Testis (tissue), 2 donors: ENCODE measurements around the gene CBX2.

ENCODE experiments used
- CTCF ChIP-seq, 3 experiments: fragments of 450-650 bp in 2 of 3; fragments of 200-600 bp in 1 of 3; sonication (generic) in 1 of 3; IDR thresholded peaks; one replicate each; pipeline ENCODE4 v1.5.1; 2016 to 2019; ENCODE audit warnings: antibody characterized with exemption in 3 of 3, mild to moderate bottlenecking in 2 of 3, moderate library complexity in 1 of 3
- POLR2A ChIP-seq: fragments of 450-650 bp; IDR thresholded peaks from one replicate; pipeline ENCODE4 v1.6.1; 2017; ENCODE audit warnings: antibody characterized with exemption, mild to moderate bottlenecking, moderate library complexity

- no peak for TF ChIP-seq CTCF (IDR thresholded peaks at IDR 0.05)
- no peak for TF ChIP-seq POLR2A
These were observed 38.5 kb upstream of the CBX2 start for GRCh38 chr17:79739148-79740062.
